Measurements from ENCODE around the gene GPHN. TPM values are rescaled to one million over a fixed set of nuclear protein-coding genes. Genes with fewer than 3 reads are reported as not detected.

The GPHN gene
- total and polyA plus RNA-seq, 5 experiments from 2014 or later = 2.9 to 12.1 (median 4.2) TPM

- Mint-ChIP-seq H3K27me3 (no peaks in the 10 kb centered on the region), H3K36me3 (peaks cover 5 to 12% (median 6%) of the 10 kb centered on the region in 3 donors), H3K27ac (no peak overlapping the region), H3K4me1 (no peaks in the 10 kb centered on the region), H3K9me3 (no peaks in the 10 kb centered on the region), H3K4me3 (no peak overlapping the region)
- ATAC-seq (no peak), DNase-seq (no peak)
- POLR2A ChIA-PET = no interaction called here
Observed at GRCh38 chr14:67002994-67003753, 495.2 kb downstream of the GPHN start.

- H3K4me3 Mint-ChIP-seq = no peak overlapping the region
- no peaks in the 10 kb centered on the region for H3K9me3 Mint-ChIP-seq
- no peak overlapping the region for H3K27ac Mint-ChIP-seq
- no peak for ATAC-seq
- POLR2A ChIA-PET = no interaction called here
- no peak for DNase-seq
- no peaks in the 10 kb centered on the region for H3K27me3 Mint-ChIP-seq
- H3K4me1 Mint-ChIP-seq = no peaks in the 10 kb centered on the region
- peaks cover 5 to 12% (median 6%) of the 10 kb centered on the region in 3 donors for H3K36me3 Mint-ChIP-seq
Observed at GRCh38 chr14:67004521-67004920, 496.6 kb downstream of the GPHN start.

GRCh38 chr14:67010602-67011001, 502.7 kb downstream of the GPHN start:
- Mint-ChIP-seq H3K27ac (no peak overlapping the region), H3K4me3 (no peak overlapping the region), H3K36me3 (peaks cover 2 to 7% (median 6%) of the 10 kb centered on the region in 3 donors), H3K9me3 (no peaks in the 10 kb centered on the region), H3K4me1 (peaks cover 0 to 3% (median 0%) of the 10 kb centered on the region in 4 donors), H3K27me3 (no peaks in the 10 kb centered on the region)
- DNase-seq = no peak
- POLR2A ChIA-PET = no interaction called here
- no peak for ATAC-seq

- ATAC-seq = no peak
- no peaks in the 10 kb centered on the region for H3K27me3 Mint-ChIP-seq
- no peak overlapping the region for H3K27ac Mint-ChIP-seq
- peaks cover 0 to 1% (median 0%) of the 10 kb centered on the region in 9 donors for H3K9me3 Mint-ChIP-seq
- H3K36me3 Mint-ChIP-seq = peaks cover 0 to 7% (median 0%) of the 10 kb centered on the region in 3 donors
- no peak for DNase-seq
- POLR2A ChIA-PET = no interaction called here
- no peak overlapping the region for H3K4me3 Mint-ChIP-seq
- peaks cover 0 to 7% (median 1%) of the 10 kb centered on the region in 4 donors for H3K4me1 Mint-ChIP-seq
Observed at GRCh38 chr14:67016856-67017255, 508.9 kb downstream of the GPHN start.

- ATAC-seq = no peak
- no peak for DNase-seq
- H3K27me3 Mint-ChIP-seq = no peaks in the 10 kb centered on the region
- peaks cover 0 to 1% (median 0%) of the 10 kb centered on the region in 9 donors for H3K9me3 Mint-ChIP-seq
- POLR2A ChIA-PET = no interaction called here
- H3K4me1 Mint-ChIP-seq = peaks cover 0 to 7% (median 1%) of the 10 kb centered on the region in 4 donors
- no peak overlapping the region for H3K27ac Mint-ChIP-seq
- no peak overlapping the region for H3K4me3 Mint-ChIP-seq
- H3K36me3 Mint-ChIP-seq = peaks cover 0 to 11% (median 0%) of the 10 kb centered on the region in 3 donors
Observed at GRCh38 chr14:67018720-67019119, 510.8 kb downstream of the GPHN start.

- Mint-ChIP-seq H3K27me3 (no peaks in the 10 kb centered on the region), H3K9me3 (peaks cover 0 to 6% (median 4%) of the 10 kb centered on the region in 9 donors), H3K36me3 (peaks cover 4 to 21% (median 6%) of the 10 kb centered on the region in 3 donors), H3K4me3 (no peak overlapping the region), H3K27ac (no peak overlapping the region), H3K4me1 (peaks cover 0 to 7% (median 1%) of the 10 kb centered on the region in 4 donors)
- POLR2A ChIA-PET = no interaction called here
- DNase-seq (no peak), ATAC-seq (no peak)
Observed at GRCh38 chr14:67019796-67020195, 511.8 kb downstream of the GPHN start.

GRCh38 chr14:67031920-67032774, 524.2 kb downstream of the GPHN start:
- no peak for DNase-seq

GRCh38 chr14:67045440-67045839, 537.5 kb downstream of the GPHN start:
- no peaks in the 10 kb centered on the region for H3K27me3 Mint-ChIP-seq
- peaks cover 0 to 17% (median 7%) of the 10 kb centered on the region in 9 donors for H3K9me3 Mint-ChIP-seq
- no peaks in the 10 kb centered on the region for H3K4me1 Mint-ChIP-seq
- H3K4me3 Mint-ChIP-seq = no peak overlapping the region
- DNase-seq = no peak
- peaks cover 3 to 32% (median 7%) of the 10 kb centered on the region in 3 donors for H3K36me3 Mint-ChIP-seq
- ATAC-seq = no peak
- peak overlapping the region in 2 of 10 donors; percentile 6 to 61 for H3K27ac Mint-ChIP-seq
- POLR2A ChIA-PET = no interaction called here

More at GRCh38 chr14:67031920-67032774, 524.2 kb downstream of the GPHN start:
- POLR2A ChIA-PET = no interaction called here
- Mint-ChIP-seq H3K27ac (no peak overlapping the region), H3K4me1 (no peaks in the 10 kb centered on the region), H3K4me3 (no peak overlapping the region), H3K9me3 (peaks cover 0 to 42% (median 19%) of the 10 kb centered on the region in 9 donors), H3K36me3 (peaks cover 11 to 40% (median 19%) of the 10 kb centered on the region in 3 donors), H3K27me3 (no peaks in the 10 kb centered on the region)
- ATAC-seq = no peak

- no peak overlapping the region for H3K4me3 Mint-ChIP-seq
- H3K4me1 Mint-ChIP-seq = no peaks in the 10 kb centered on the region
- peaks cover 8 to 44% (median 22%) of the 10 kb centered on the region in 9 donors for H3K9me3 Mint-ChIP-seq
- no peaks in the 10 kb centered on the region for H3K27me3 Mint-ChIP-seq
- ATAC-seq = no peak
- H3K27ac Mint-ChIP-seq = no peak overlapping the region
- DNase-seq = no peak
- peaks cover 0 to 28% (median 26%) of the 10 kb centered on the region in 3 donors for H3K36me3 Mint-ChIP-seq
- POLR2A ChIA-PET = no interaction called here
Observed at GRCh38 chr14:67050896-67051295, 542.9 kb downstream of the GPHN start.

- DNase-seq = no peak
Observed at GRCh38 chr14:67056684-67057083, 548.7 kb downstream of the GPHN start.

GRCh38 chr14:67059596-67059995, 551.6 kb downstream of the GPHN start:
- peaks cover 14 to 43% (median 24%) of the 10 kb centered on the region in 3 donors for H3K36me3 Mint-ChIP-seq
- DNase-seq = no peak
- H3K4me1 Mint-ChIP-seq = peaks cover 0 to 1% (median 0%) of the 10 kb centered on the region in 4 donors
- POLR2A ChIA-PET = no interaction called here
- no peak overlapping the region for H3K27ac Mint-ChIP-seq
- no peak for ATAC-seq
- no peaks in the 10 kb centered on the region for H3K27me3 Mint-ChIP-seq
- H3K9me3 Mint-ChIP-seq = peaks cover 0 to 22% (median 11%) of the 10 kb centered on the region in 9 donors
- H3K4me3 Mint-ChIP-seq = no peak overlapping the region

More at GRCh38 chr14:67056684-67057083, 548.7 kb downstream of the GPHN start:
- Mint-ChIP-seq H3K4me3 (no peak overlapping the region), H3K27ac (no peak overlapping the region), H3K9me3 (peaks cover 10 to 40% (median 16%) of the 10 kb centered on the region in 9 donors), H3K27me3 (no peaks in the 10 kb centered on the region), H3K36me3 (peaks cover 13 to 29% (median 17%) of the 10 kb centered on the region in 3 donors), H3K4me1 (peaks cover 0 to 1% (median 0%) of the 10 kb centered on the region in 4 donors)
- POLR2A ChIA-PET = no interaction called here
- no peak for ATAC-seq

- Mint-ChIP-seq H3K27ac (no peak overlapping the region), H3K4me3 (no peak overlapping the region), H3K27me3 (no peaks in the 10 kb centered on the region), H3K36me3 (peaks cover 18 to 48% (median 25%) of the 10 kb centered on the region in 3 donors), H3K4me1 (peaks cover 0 to 3% (median under 1%) of the 10 kb centered on the region in 4 donors), H3K9me3 (peaks cover 0 to 21% (median 7%) of the 10 kb centered on the region in 9 donors)
- no peak for ATAC-seq
- DNase-seq = no peak
- POLR2A ChIA-PET = no interaction called here
Observed at GRCh38 chr14:67060546-67060945, 552.6 kb downstream of the GPHN start.

All from naive thymus-derived CD8-positive, alpha-beta T cell (primary cell).